ENCODE results near the gene INPPL1. TPM values are rescaled to one million over a fixed set of nuclear protein-coding genes. Genes with fewer than 3 reads are reported as not detected.

The INPPL1 gene
- total RNA-seq, 4 donors from 2014 or later = 65.8 to 134 (median 92.4) TPM

GRCh38 chr11:72244361-72245262, 20.0 kb downstream of the INPPL1 start:
- TF ChIP-seq POLR2A (IDR thresholded peaks at IDR 0.05) (no peak), CTCF (IDR thresholded peaks at IDR 0.05) (no peak), EP300 (IDR thresholded peaks at IDR 0.05) (no peak), POLR2AphosphoS5 (IDR thresholded peaks at IDR 0.05) (no peak)
- H3K9me3 ChIP-seq = no peaks in the 10 kb centered on the region
- 13 to 15% methylated on average over 13 to 20 of the region's 46 CpGs for WGBS, 2 donors (ENCODE audit: low coverage in 1 of 2)
- peak overlapping the region in 1 of 2 donors; percentile 30 for H3K4me3 ChIP-seq
- peaks cover 82% of the 10 kb centered on the region for H3K27me3 ChIP-seq
- ATAC-seq = no peak
- peaks cover 0 to 32% (median 17%) of the 10 kb centered on the region in 3 donors for H3K4me1 ChIP-seq
- no peaks in the 10 kb centered on the region for H3K36me3 ChIP-seq
- H3K27ac ChIP-seq = no peak overlapping the region

- TF ChIP-seq POLR2AphosphoS5 (IDR thresholded peaks at IDR 0.05) (no peak), POLR2A (IDR thresholded peaks at IDR 0.05) (no peak), CTCF (IDR thresholded peaks at IDR 0.05) (no peak), EP300 (IDR thresholded peaks at IDR 0.05) (no peak)
- no peak for ATAC-seq
- H3K36me3 ChIP-seq = no peaks in the 10 kb centered on the region
- H3K9me3 ChIP-seq = no peaks in the 10 kb centered on the region
- WGBS, 2 donors (ENCODE audit: low coverage in 1 of 2) = 0 to 27% methylated on average over 1 to 11 of the region's 19 CpGs
- H3K4me3 ChIP-seq = no peak overlapping the region
- peaks cover 87% of the 10 kb centered on the region for H3K27me3 ChIP-seq
- peaks cover 0 to 25% (median 13%) of the 10 kb centered on the region in 3 donors for H3K4me1 ChIP-seq
- no peak overlapping the region for H3K27ac ChIP-seq
Measured at GRCh38 chr11:72245263-72245816, 20.8 kb downstream of the INPPL1 start.

GRCh38 chr11:72247584-72247983, 23.0 kb downstream of the INPPL1 start:
- Histone ChIP-seq H3K9me3 (no peaks in the 10 kb centered on the region), H3K27ac (no peak overlapping the region), H3K27me3 (peaks cover 85% of the 10 kb centered on the region), H3K36me3 (no peaks in the 10 kb centered on the region), H3K4me3 (no peak overlapping the region), H3K4me1 (peaks cover 0 to 17% (median 8%) of the 10 kb centered on the region in 3 donors)
- 11% methylated on average over 1 of the region's 2 CpGs; no CpG with 5 or more reads in 1 of the 2 donors for WGBS, 2 donors (ENCODE audit: low coverage in 1 of 2)
- no peak for ATAC-seq
- TF ChIP-seq EP300 (IDR thresholded peaks at IDR 0.05) (no peak), CTCF (IDR thresholded peaks at IDR 0.05) (no peak), POLR2A (IDR thresholded peaks at IDR 0.05) (no peak), POLR2AphosphoS5 (IDR thresholded peaks at IDR 0.05) (no peak)

- TF ChIP-seq POLR2AphosphoS5 (IDR thresholded peaks at IDR 0.05) (no peak), EP300 (IDR thresholded peaks at IDR 0.05) (no peak), CTCF (IDR thresholded peaks at IDR 0.05) (no peak), POLR2A (IDR thresholded peaks at IDR 0.05) (no peak)
- no CpG with 5 or more reads among the region's 5 CpGs for WGBS, 2 donors (ENCODE audit: low coverage in 1 of 2)
Measured at GRCh38 chr11:72249961-72250360, 25.4 kb downstream of the INPPL1 start.

More at GRCh38 chr11:72249961-72250360, 25.4 kb downstream of the INPPL1 start:
- H3K9me3 ChIP-seq = no peaks in the 10 kb centered on the region
- H3K27me3 ChIP-seq = peaks cover 68% of the 10 kb centered on the region
- no peak for ATAC-seq
- H3K27ac ChIP-seq = no peak overlapping the region
- H3K4me1 ChIP-seq = peaks cover 0 to under 1% (median 0%) of the 10 kb centered on the region in 3 donors
- no peaks in the 10 kb centered on the region for H3K36me3 ChIP-seq
- H3K4me3 ChIP-seq = no peak overlapping the region

Measured in gastroesophageal sphincter (tissue), 4 donors.